ENCODE results near the gene RBMS3.

RBMS3 gene

GRCh38 chr3:29827756-29828155 is 546.9 kb downstream of the RBMS3 start:
- DNase-seq = no peak

- DNase-seq = no peak
Observed at GRCh38 chr3:29829340-29829739, 548.5 kb downstream of the RBMS3 start.

GRCh38 chr3:29850641-29851040 is 569.8 kb downstream of the RBMS3 start:
- no peak for DNase-seq

GRCh38 chr3:29852767-29853166 is 571.9 kb downstream of the RBMS3 start:
- no peak for DNase-seq

- no peak for DNase-seq
Observed at GRCh38 chr3:29853841-29854397, 573.0 kb downstream of the RBMS3 start.

- DNase-seq = no peak
Observed at GRCh38 chr3:29854821-29855220, 574.0 kb downstream of the RBMS3 start.

- no peak for DNase-seq
Observed at GRCh38 chr3:29859726-29860270, 578.9 kb downstream of the RBMS3 start.

- no peak for DNase-seq
Observed at GRCh38 chr3:29864809-29865208, 583.9 kb downstream of the RBMS3 start.

- DNase-seq = no peak
Observed at GRCh38 chr3:29868543-29869101, 587.8 kb downstream of the RBMS3 start.

- no peak for DNase-seq
Observed at GRCh38 chr3:29870136-29870535, 589.3 kb downstream of the RBMS3 start.

GRCh38 chr3:29871087-29871486 is 590.2 kb downstream of the RBMS3 start:
- no peak for DNase-seq

GRCh38 chr3:29880809-29881208 is 599.9 kb downstream of the RBMS3 start:
- DNase-seq = no peak

GRCh38 chr3:29887451-29887850 is 606.6 kb downstream of the RBMS3 start:
- no peak for DNase-seq

GRCh38 chr3:29889215-29889614 is 608.3 kb downstream of the RBMS3 start:
- DNase-seq = no peak

- DNase-seq = no peak
Observed at GRCh38 chr3:29890801-29891200, 609.9 kb downstream of the RBMS3 start.

GRCh38 chr3:29892976-29893554 is 612.2 kb downstream of the RBMS3 start:
- DNase-seq = no peak

- no peak for DNase-seq
Observed at GRCh38 chr3:29896856-29897255, 616.0 kb downstream of the RBMS3 start.

- peak; percentile 30 for DNase-seq
Observed at GRCh38 chr3:29898171-29898965, 617.5 kb downstream of the RBMS3 start.

- no peak for DNase-seq
Observed at GRCh38 chr3:29899021-29899420, 618.1 kb downstream of the RBMS3 start.

- DNase-seq = peak; percentile 44
Observed at GRCh38 chr3:29901097-29901496, 620.2 kb downstream of the RBMS3 start.

- DNase-seq = no peak
Observed at GRCh38 chr3:29903600-29903999, 622.7 kb downstream of the RBMS3 start.

GRCh38 chr3:29906906-29907305 is 626.0 kb downstream of the RBMS3 start:
- no peak for DNase-seq

GRCh38 chr3:29912600-29913288 is 631.9 kb downstream of the RBMS3 start:
- DNase-seq = no peak

Data from femur (tissue), 1 donor.